Activated CD8-positive, alpha-beta T cell treated with anti-CD3 and anti-CD28 coated beads for 36 hours (primary cell): ENCODE measurements around the gene CASD1. TPM values are rescaled to one million over a fixed set of nuclear protein-coding genes. Genes with fewer than 3 reads are reported as not detected.

ENCODE experiments used
- ATAC-seq: fragments of 200-7000 bp; cut with Tn5 transposase; one replicate; pipeline ENCODE4 v1.10.0; 2021; ENCODE audit warnings: mild to moderate bottlenecking, moderate library complexity
- CTCF ChIA-PET: fragments of 350-600 bp; sonication (Branson Sonifier 250); formaldehyde crosslinking; loops from one replicate; lab custom pipeline; 2021; ENCODE audit warnings: antibody characterized with exemption; lab: Charles Lee
- POLR2A ChIA-PET: fragments of 350-600 bp; sonication (Branson Sonifier 250); formaldehyde crosslinking; loops from one replicate; lab custom pipeline; 2021; ENCODE audit warnings: antibody characterized with exemption; lab: Charles Lee
- DNase-seq: peaks from one replicate; pipeline ENCODE4 v3.0.0-alpha.2; 2020
- H3K27ac Mint-ChIP-seq: one replicate; pipeline ENCODE4 v1.8.0; 2021; ENCODE audit warnings: mild to moderate bottlenecking, mixed read lengths
- H3K27me3 Mint-ChIP-seq: one replicate; pipeline ENCODE4 v1.8.0; 2021; ENCODE audit warnings: mixed read lengths
- H3K36me3 Mint-ChIP-seq: one replicate; pipeline ENCODE4 v1.8.0; 2021; ENCODE audit warnings: low read depth, mixed read lengths
- H3K4me1 Mint-ChIP-seq: one replicate; pipeline ENCODE4 v1.8.0; 2021; ENCODE audit warnings: low read depth, mixed read lengths
- H3K4me3 Mint-ChIP-seq: one replicate; pipeline ENCODE4 v1.8.0; 2021; ENCODE audit warnings: mild to moderate bottlenecking, moderate library complexity, mixed read lengths
- H3K9me3 Mint-ChIP-seq: one replicate; pipeline ENCODE4 v1.8.0; 2021; ENCODE audit warnings: mixed read lengths
- intact Hi-C: fragments of 100-400 bp; cut with micrococcal nuclease; formaldehyde crosslinking; loops from one replicate; pipeline ENCODE4 v1.10.0; 2022
- total RNA-seq, 2 experiments: library from RNA; stranded (reverse); gene quantifications; one replicate each; pipeline ENCODE4 v1.2.3, GENCODE V29; 2021
- TF ChIP-seq, protein P1 (sequence below): fragments of 200-600 bp; IDR thresholded peaks from one replicate; pipeline ENCODE4 v1.8.0; 2022; ENCODE audit warnings: antibody characterized with exemption, mild to moderate bottlenecking

Gene CASD1
- total RNA-seq, 2 experiments from 2014 or later = 12.9 to 17.0 TPM

DNA sequence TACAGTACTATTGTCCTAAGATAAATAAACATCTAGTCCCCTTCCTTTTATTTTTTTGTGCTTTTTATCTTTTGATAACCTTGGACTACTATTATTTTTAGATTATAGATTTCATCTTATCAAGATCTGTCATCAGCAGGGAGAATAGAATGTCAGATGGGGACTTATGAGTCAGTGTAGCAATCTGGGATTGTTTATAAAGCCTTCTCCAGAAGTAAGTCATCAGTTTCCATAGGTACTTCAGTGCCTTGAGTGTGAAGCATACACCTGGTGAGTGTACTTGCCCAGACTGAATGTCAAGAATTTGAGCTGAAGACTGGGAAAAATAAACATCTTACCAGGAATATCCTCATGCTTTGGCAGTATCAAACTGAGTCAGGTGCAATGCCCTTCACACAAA lies 2.1 kb downstream of the CASD1 start:
- TF ChIP-seq, protein P1, sequence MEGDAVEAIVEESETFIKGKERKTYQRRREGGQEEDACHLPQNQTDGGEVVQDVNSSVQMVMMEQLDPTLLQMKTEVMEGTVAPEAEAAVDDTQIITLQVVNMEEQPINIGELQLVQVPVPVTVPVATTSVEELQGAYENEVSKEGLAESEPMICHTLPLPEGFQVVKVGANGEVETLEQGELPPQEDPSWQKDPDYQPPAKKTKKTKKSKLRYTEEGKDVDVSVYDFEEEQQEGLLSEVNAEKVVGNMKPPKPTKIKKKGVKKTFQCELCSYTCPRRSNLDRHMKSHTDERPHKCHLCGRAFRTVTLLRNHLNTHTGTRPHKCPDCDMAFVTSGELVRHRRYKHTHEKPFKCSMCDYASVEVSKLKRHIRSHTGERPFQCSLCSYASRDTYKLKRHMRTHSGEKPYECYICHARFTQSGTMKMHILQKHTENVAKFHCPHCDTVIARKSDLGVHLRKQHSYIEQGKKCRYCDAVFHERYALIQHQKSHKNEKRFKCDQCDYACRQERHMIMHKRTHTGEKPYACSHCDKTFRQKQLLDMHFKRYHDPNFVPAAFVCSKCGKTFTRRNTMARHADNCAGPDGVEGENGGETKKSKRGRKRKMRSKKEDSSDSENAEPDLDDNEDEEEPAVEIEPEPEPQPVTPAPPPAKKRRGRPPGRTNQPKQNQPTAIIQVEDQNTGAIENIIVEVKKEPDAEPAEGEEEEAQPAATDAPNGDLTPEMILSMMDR = no peak
- ChIA-PET CTCF (interaction anchor here (1.0 kb wide), 1 partner anchor 62 kb away, joined by 3 read pairs; no protein-coding TSS in a partner anchor), POLR2A (interaction anchor here (1.4 kb wide), 1 partner anchor 155 kb away, joined by 3 read pairs; no protein-coding TSS in a partner anchor)
- DNase-seq = no peak
- no peaks in the 10 kb centered on the region for H3K9me3 Mint-ChIP-seq
- no peak for ATAC-seq
- no peaks in the 10 kb centered on the region for H3K27me3 Mint-ChIP-seq
- intact Hi-C loops = loop anchor here (10.0 kb wide), 1 partner anchor 143 kb away; the partner anchor contains the start of gene SGCE
- peaks cover 6% of the 10 kb centered on the region for H3K36me3 Mint-ChIP-seq
- peaks cover 51% of the 10 kb centered on the region for H3K4me1 Mint-ChIP-seq
- peak overlapping the region; percentile 42 for H3K27ac Mint-ChIP-seq
- peak overlapping the region; percentile 77 for H3K4me3 Mint-ChIP-seq

DNA sequence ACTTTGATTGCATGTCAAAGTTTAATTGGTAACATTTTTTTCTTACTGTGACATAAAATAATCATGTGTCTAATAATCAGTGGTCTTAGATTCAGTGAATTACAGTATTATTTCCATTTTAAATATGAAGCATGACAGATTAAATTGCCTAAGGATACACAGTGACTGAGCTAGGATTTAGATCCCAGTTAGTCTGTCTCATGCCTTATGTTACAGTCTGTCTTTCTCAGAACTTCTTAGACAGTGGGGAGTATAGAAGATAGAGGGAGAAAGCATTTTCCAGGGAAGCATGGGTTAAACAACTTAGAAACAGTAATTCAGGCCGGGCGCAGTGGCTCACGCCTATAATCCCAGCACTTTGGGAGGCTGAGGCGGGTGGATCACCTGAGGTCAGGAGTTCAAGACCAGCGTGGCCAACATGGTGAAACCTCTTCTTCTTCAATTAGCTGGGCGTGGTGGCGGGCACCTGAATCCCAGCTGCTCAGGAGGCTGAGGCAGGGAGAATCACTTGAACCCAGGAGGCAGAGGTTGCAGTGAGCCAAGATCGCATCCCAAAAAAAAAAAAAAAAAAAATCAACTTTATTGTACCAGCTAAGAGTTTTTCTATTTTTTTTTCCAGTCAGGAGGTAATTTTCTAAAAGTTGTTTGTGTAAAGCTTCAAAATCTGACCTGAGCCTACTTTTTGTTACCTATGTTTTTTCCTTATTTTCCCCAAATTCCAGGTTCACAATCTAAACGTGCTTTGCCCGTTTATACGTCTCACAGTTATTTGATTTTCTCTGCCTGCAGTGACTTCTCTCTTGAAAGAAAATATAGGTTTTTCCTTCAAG lies 3.3 kb downstream of the CASD1 start:
- CTCF ChIA-PET = interaction anchor here (1.0 kb wide), 1 partner anchor 64 kb away, joined by 3 read pairs; no protein-coding TSS in a partner anchor
- Mint-ChIP-seq H3K4me3 (no peak overlapping the region), H3K9me3 (no peaks in the 10 kb centered on the region), H3K36me3 (peaks cover 11% of the 10 kb centered on the region), H3K4me1 (peaks cover 53% of the 10 kb centered on the region), H3K27ac (no peak overlapping the region), H3K27me3 (no peaks in the 10 kb centered on the region)
- DNase-seq (no peak), ATAC-seq (no peak)
- intact Hi-C loops = loop anchor here (10.0 kb wide), 1 partner anchor 142 kb away; the partner anchor contains the start of gene SGCE
- TF ChIP-seq, protein P1 = no peak
- POLR2A ChIA-PET = interaction anchor here (1.2 to 1.4 kb wide), 2 partner anchors 17 to 154 kb away, joined by 3 to 4 read pairs; no protein-coding TSS in a partner anchor

DNA sequence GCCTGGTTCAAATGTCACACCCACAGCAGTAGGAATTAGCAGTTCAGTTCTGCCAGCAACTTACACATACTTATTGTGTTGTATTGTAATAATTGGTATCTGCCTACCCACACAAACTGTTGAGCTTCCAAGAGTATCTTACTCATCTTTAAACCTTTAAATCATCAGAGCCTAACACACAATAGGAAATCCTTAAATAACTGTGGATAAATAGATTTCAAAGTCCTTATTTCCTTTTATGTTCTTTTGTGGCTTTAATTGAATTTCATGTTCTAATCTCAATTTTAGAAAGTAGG lies 3.9 kb downstream of the CASD1 start:
- intact Hi-C loops = loop anchor here (10.0 kb wide), 1 partner anchor 141 kb away; the partner anchor contains the start of gene SGCE
- CTCF ChIA-PET = no interaction called here
- no peak for ATAC-seq

DNA sequence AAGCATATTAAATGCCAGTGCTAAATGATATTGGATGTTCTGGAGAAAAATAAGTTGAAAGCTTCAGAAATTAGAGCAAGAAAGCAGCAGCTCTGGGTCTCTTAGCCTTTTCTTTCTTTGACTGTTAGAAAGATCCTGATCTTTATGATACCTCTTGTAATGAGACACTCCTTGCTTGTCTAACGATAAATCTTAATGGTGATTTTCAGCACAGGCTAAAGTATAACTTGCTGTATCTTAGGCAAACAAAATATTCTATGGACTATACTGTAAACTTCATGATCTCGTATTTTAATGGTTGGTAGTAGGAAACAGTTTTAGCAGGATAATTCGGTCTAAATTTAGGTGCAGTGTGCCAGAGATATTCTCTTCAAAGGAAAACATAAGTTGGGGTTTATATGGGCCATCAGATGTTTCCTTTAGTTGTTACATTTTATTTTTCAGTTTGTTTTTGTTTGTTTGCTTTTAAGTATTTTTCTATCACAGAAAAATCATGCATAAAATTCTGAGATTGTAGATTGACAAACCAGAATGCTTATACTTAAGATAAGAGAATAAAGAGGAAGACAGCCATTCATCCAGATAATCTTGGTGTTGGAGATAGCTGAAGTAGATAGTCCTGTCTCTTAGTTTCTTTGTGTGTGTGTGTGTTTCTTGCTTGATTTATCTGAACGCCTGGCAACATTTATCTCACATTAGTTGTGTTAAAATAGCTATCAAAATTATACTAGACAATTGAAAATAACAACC lies 4.7 kb downstream of the CASD1 start:
- Mint-ChIP-seq H3K27ac (no peak overlapping the region), H3K4me3 (no peak overlapping the region), H3K4me1 (peaks cover 48% of the 10 kb centered on the region), H3K27me3 (no peaks in the 10 kb centered on the region), H3K9me3 (no peaks in the 10 kb centered on the region), H3K36me3 (peaks cover 14% of the 10 kb centered on the region)
- intact Hi-C loops = loop anchor here (10.0 kb wide), 1 partner anchor 140 kb away; the partner anchor contains the start of gene SGCE
- DNase-seq (no peak), ATAC-seq (no peak)
- ChIA-PET CTCF (no interaction called here), POLR2A (no interaction called here)
- TF ChIP-seq, protein P1 = no peak

More for the DNA sequence above, 3.9 kb downstream of the CASD1 start:
- no peaks in the 10 kb centered on the region for H3K9me3 Mint-ChIP-seq
- H3K4me1 Mint-ChIP-seq = peaks cover 51% of the 10 kb centered on the region
- TF ChIP-seq, protein P1 = no peak
- POLR2A ChIA-PET = interaction anchor here (1.2 kb wide), 1 partner anchor 16 kb away, joined by 4 read pairs; no protein-coding TSS in a partner anchor
- H3K4me3 Mint-ChIP-seq = no peak overlapping the region
- H3K27ac Mint-ChIP-seq = no peak overlapping the region
- peaks cover 12% of the 10 kb centered on the region for H3K36me3 Mint-ChIP-seq
- no peaks in the 10 kb centered on the region for H3K27me3 Mint-ChIP-seq
- DNase-seq = no peak
